Ectodermal cell (in vitro differentiated cells): ENCODE data around the gene ESD.
"Not testable (repeated sequence)": the region's sequence is repeated elsewhere in the genome, so short reads cannot be mapped to it uniquely, and the experiment has no call there.

Experiments
- H3K27ac ChIP-seq: 2 replicates; pipeline ENCODE4 v1.7.0; 2013; ENCODE audit warnings: mild to moderate bottlenecking, low read depth, low read length; ENCODE audit not compliant: insufficient read depth, poor library complexity, severe bottlenecking
- H3K27me3 ChIP-seq: 2 replicates; pipeline ENCODE4 v1.7.0; 2013; ENCODE audit warnings: mild to moderate bottlenecking, low read length; ENCODE audit not compliant: insufficient read depth, control insufficient read depth, poor library complexity, severe bottlenecking
- H3K36me3 ChIP-seq: one replicate; pipeline ENCODE4 v1.7.0; 2013; ENCODE audit warnings: low read length; ENCODE audit not compliant: control insufficient read depth, insufficient read depth
- H3K4me1 ChIP-seq: one replicate; pipeline ENCODE4 v1.7.0; 2013; ENCODE audit warnings: low read length; ENCODE audit not compliant: control insufficient read depth, insufficient read depth
- H3K4me3 ChIP-seq: 2 replicates; pipeline ENCODE4 v1.7.0; 2013; ENCODE audit warnings: low read depth, low read length, control low read depth; ENCODE audit not compliant: insufficient read depth
- H3K9me3 ChIP-seq: 2 replicates; pipeline ENCODE4 v1.7.0; 2013; ENCODE audit warnings: mild to moderate bottlenecking, low read length, moderate library complexity; ENCODE audit not compliant: control insufficient read depth
- WGBS, 2 experiments: methylation state at CpG; one replicate each; pipeline ENCODE4 v1.1.7; 2013; ENCODE audit warnings: missing lambda C conversion rate in 2 of 2; 5-methylcytosine and 5-hydroxymethylcytosine counted together

The ESD gene

DNA sequence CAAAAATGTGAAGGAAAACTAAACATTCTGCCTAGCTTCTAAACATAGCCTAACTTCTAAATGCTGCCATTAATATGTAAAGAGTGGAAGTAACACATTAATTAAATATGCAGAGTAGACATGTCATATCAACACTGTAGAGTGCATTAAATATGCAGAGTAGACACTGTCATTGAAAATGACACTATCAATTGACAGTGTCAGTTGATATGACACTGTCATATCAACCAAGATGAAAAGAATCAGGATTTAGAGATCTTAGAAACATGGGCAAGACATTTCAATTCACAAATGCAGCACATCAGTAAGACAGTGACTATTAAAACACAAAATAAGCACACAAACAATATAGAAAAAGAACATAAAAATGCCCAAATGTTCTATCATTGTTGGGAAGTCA is 25.3 kb downstream of the ESD start:
- H3K4me3 ChIP-seq = no peak overlapping the region
- H3K36me3 ChIP-seq = peaks cover 20% of the 10 kb centered on the region
- no peaks in the 10 kb centered on the region for H3K27me3 ChIP-seq
- no peaks in the 10 kb centered on the region for H3K4me1 ChIP-seq
- H3K27ac ChIP-seq = no peak overlapping the region
- H3K9me3 ChIP-seq = no peaks in the 10 kb centered on the region

- not testable (repeated sequence) for H3K4me3 ChIP-seq, H3K9me3 ChIP-seq, H3K27me3 ChIP-seq, H3K4me1 ChIP-seq, H3K36me3 ChIP-seq, H3K27ac ChIP-seq
- WGBS, 2 experiments = 89 to 95% methylated on average over 1 to 4 of the region's 4 CpGs
Observed at GRCh38 chr13:46769925-46770324, 27.0 kb downstream of the ESD start.

DNA sequence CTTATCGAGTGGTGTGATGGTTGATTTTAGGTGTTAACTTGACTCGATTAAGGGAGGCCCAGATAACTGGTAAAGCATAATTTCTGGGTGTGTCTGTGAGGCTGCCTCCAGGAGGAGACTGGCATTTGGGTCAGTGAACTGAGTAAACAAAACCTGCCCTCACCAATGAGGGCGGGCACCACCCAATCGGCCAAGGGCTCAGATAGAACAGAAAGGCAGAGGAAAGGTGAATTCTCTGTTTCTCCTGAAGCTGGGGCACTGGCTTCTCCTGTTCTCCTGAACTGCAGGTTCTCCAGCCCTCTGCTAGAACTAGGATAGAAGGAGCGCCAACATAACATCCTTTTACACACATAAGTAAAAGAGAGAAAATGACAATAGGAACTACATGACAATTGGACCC is 35.1 kb downstream of the ESD start:
- Histone ChIP-seq H3K4me1 (no peaks in the 10 kb centered on the region), H3K36me3 (no peaks in the 10 kb centered on the region)

DNA sequence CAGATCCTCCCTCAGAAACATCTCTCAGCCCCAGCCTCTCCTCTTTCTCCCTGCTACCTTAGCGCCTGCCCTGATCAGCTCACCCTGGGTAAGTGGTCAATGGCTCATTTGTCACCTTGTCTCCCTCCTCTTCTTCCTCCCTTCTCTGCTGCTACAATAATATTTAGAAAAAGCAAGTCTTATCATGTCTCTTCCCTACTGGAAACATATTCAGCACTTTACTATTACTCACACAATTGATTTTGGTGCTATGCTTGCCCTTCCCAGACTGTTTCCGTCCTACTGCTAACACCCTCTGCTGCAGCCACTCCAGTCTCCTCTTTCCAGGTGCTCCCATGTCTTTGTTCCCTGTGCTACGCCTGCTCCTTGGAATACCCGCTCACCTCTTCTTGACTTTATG is 35.8 kb downstream of the ESD start:
- Histone ChIP-seq H3K4me1 (no peaks in the 10 kb centered on the region), H3K27ac (no peak overlapping the region), H3K36me3 (no peaks in the 10 kb centered on the region), H3K9me3 (no peaks in the 10 kb centered on the region), H3K4me3 (no peak overlapping the region), H3K27me3 (no peaks in the 10 kb centered on the region)
- 92 to 93% methylated on average over 4 of the region's 4 CpGs for WGBS, 2 experiments

More for the DNA sequence above, 35.1 kb downstream of the ESD start:
- Histone ChIP-seq H3K27ac (no peak overlapping the region), H3K9me3 (no peaks in the 10 kb centered on the region), H3K4me3 (no peak overlapping the region), H3K27me3 (no peaks in the 10 kb centered on the region)
- 79 to 86% methylated on average over 5 of the region's 5 CpGs for WGBS, 2 experiments

GRCh38 chr13:46759846-46760245 is 37.1 kb downstream of the ESD start:
- 86 to 94% methylated on average over 2 of the region's 2 CpGs for WGBS, 2 experiments
- Histone ChIP-seq H3K9me3 (no peaks in the 10 kb centered on the region), H3K36me3 (no peaks in the 10 kb centered on the region), H3K27ac (no peak overlapping the region), H3K4me3 (no peak overlapping the region), H3K27me3 (no peaks in the 10 kb centered on the region), H3K4me1 (no peaks in the 10 kb centered on the region)

- no peak overlapping the region for H3K4me3 ChIP-seq
- H3K27me3 ChIP-seq = no peaks in the 10 kb centered on the region
- H3K4me1 ChIP-seq = no peaks in the 10 kb centered on the region
- H3K36me3 ChIP-seq = no peaks in the 10 kb centered on the region
- 87 to 91% methylated on average over 3 of the region's 3 CpGs for WGBS, 2 experiments
- no peaks in the 10 kb centered on the region for H3K9me3 ChIP-seq
- no peak overlapping the region for H3K27ac ChIP-seq
Observed at GRCh38 chr13:46757640-46758039, 39.3 kb downstream of the ESD start.

- H3K4me1 ChIP-seq = no peaks in the 10 kb centered on the region
- no peaks in the 10 kb centered on the region for H3K27me3 ChIP-seq
- no peaks in the 10 kb centered on the region for H3K9me3 ChIP-seq
- H3K4me3 ChIP-seq = no peak overlapping the region
- no peaks in the 10 kb centered on the region for H3K36me3 ChIP-seq
- no peak overlapping the region for H3K27ac ChIP-seq
- 58 to 66% methylated on average over 3 of the region's 4 CpGs for WGBS, 2 experiments
Observed at GRCh38 chr13:46756977-46757376, 40.0 kb downstream of the ESD start.

DNA sequence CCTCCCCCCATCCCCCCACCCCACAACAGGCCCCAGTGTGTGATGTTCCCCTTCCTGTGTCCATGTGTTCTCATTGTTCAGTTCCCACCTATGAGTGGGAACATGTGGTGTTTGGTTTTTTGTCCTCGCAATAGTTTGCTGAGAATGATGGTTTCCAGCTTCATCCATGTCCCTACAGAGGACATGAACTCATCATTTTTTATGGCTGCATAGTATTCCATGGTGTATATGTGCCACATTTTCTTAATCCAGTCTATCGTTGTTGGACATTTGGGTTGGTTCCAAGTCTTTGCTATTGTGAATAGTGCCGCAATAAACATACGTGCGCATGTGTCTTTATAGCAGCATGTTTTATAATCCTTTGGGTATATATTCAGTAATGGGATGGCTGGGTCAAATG is 41.5 kb downstream of the ESD start:
- H3K4me3 ChIP-seq, H3K27ac ChIP-seq, H3K4me1 ChIP-seq, H3K9me3 ChIP-seq, H3K27me3 ChIP-seq, H3K36me3 ChIP-seq: not testable (repeated sequence)
- WGBS, 2 experiments = no CpG with 5 or more reads among the region's 5 CpGs

DNA sequence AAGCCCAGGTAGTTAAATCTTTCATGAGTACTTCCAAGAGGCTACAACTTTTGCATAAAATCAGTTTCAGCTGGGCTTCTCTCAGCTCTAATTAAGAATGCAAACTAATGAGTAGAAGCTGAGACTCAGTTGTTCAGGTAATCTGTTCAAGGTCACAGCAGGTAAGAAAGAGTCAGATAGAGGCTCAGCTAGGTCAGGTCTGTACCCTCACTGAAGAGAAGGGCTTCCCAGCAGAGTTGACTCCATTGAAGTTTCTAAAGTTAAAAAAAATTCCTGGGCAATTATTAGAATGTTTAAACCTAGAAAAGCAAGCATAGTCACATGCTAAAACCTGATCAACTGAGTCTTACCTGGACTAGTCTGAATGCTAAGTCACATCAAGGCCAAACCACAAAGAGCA is 42.1 kb downstream of the ESD start:
- H3K4me3 ChIP-seq = no peak overlapping the region
- no peaks in the 10 kb centered on the region for H3K4me1 ChIP-seq
- H3K36me3 ChIP-seq = no peaks in the 10 kb centered on the region
- H3K27me3 ChIP-seq = no peaks in the 10 kb centered on the region
- H3K9me3 ChIP-seq = no peaks in the 10 kb centered on the region
- H3K27ac ChIP-seq = no peak overlapping the region

- Histone ChIP-seq H3K9me3 (no peaks in the 10 kb centered on the region), H3K27me3 (no peaks in the 10 kb centered on the region), H3K36me3 (no peaks in the 10 kb centered on the region), H3K27ac (no peak overlapping the region), H3K4me1 (no peaks in the 10 kb centered on the region), H3K4me3 (no peak overlapping the region)
- WGBS, 2 experiments = 93 to 94% methylated on average over 6 of the region's 6 CpGs
Observed at GRCh38 chr13:46753917-46754316, 43.0 kb downstream of the ESD start.

GRCh38 chr13:46753137-46753536 is 43.8 kb downstream of the ESD start:
- Histone ChIP-seq H3K27ac (no peak overlapping the region), H3K9me3 (no peaks in the 10 kb centered on the region), H3K36me3 (no peaks in the 10 kb centered on the region), H3K27me3 (no peaks in the 10 kb centered on the region), H3K4me3 (no peak overlapping the region), H3K4me1 (no peaks in the 10 kb centered on the region)
- 94 to 98% methylated on average over 3 to 4 of the region's 5 CpGs for WGBS, 2 experiments
